ENCODE data around the gene CLEC1A.

- TF ChIP-seq POLR2AphosphoS5 (IDR thresholded peaks at IDR 0.05) (no peak), CTCF (IDR thresholded peaks at IDR 0.05 in 8 of 11, conservative IDR thresholded peaks at IDR 0.05 in 3 of 11) (no peak), POLR2A (IDR thresholded peaks at IDR 0.05) (no peak)
Observed at GRCh38 chr12:10111451-10111850, 12.7 kb upstream of the CLEC1A start.

All from spleen (tissue), 7 donors.